Duodenal mucosa (tissue), 2 donors: ENCODE measurements around the gene CDON.
A peak's percentile ranks its signal among the peaks of the same experiment; 100 is the strongest.

ENCODE experiments used
- H3K27ac ChIP-seq: one replicate; pipeline ENCODE4 v1.7.0; 2013; ENCODE audit warnings: low read depth, low read length
- H3K27me3 ChIP-seq, 2 donors: one replicate each; pipeline ENCODE4 v1.7.0; 2013; ENCODE audit warnings: low read length in 2 of 2, control low read depth in 1 of 2; ENCODE audit not compliant: insufficient read depth in 2 of 2, control insufficient read depth in 1 of 2
- H3K36me3 ChIP-seq, 2 donors: one replicate each; pipeline ENCODE4 v1.7.0; 2013; ENCODE audit warnings: low read length in 2 of 2, control low read depth in 1 of 2; ENCODE audit not compliant: insufficient read depth in 2 of 2, control insufficient read depth in 1 of 2
- H3K4me1 ChIP-seq, 2 donors: one replicate each; pipeline ENCODE4 v1.7.0; 2013; ENCODE audit warnings: low read length in 2 of 2, control low read depth in 1 of 2; ENCODE audit not compliant: insufficient read depth in 2 of 2, control insufficient read depth in 1 of 2
- H3K4me3 ChIP-seq, 2 donors: one replicate each; pipeline ENCODE4 v1.7.0; 2013; ENCODE audit warnings: low read length in 2 of 2, low read depth in 1 of 2
- H3K9ac ChIP-seq, 2 donors: one replicate each; pipeline ENCODE4 v1.7.0; 2013; ENCODE audit warnings: low read length in 2 of 2, low read depth in 1 of 2
- H3K9me3 ChIP-seq, 2 donors: one replicate each; pipeline ENCODE4 v1.7.0; 2013; ENCODE audit warnings: low read length in 2 of 2, control low read depth in 1 of 2; ENCODE audit not compliant: control insufficient read depth in 1 of 2

Gene CDON

DNA sequence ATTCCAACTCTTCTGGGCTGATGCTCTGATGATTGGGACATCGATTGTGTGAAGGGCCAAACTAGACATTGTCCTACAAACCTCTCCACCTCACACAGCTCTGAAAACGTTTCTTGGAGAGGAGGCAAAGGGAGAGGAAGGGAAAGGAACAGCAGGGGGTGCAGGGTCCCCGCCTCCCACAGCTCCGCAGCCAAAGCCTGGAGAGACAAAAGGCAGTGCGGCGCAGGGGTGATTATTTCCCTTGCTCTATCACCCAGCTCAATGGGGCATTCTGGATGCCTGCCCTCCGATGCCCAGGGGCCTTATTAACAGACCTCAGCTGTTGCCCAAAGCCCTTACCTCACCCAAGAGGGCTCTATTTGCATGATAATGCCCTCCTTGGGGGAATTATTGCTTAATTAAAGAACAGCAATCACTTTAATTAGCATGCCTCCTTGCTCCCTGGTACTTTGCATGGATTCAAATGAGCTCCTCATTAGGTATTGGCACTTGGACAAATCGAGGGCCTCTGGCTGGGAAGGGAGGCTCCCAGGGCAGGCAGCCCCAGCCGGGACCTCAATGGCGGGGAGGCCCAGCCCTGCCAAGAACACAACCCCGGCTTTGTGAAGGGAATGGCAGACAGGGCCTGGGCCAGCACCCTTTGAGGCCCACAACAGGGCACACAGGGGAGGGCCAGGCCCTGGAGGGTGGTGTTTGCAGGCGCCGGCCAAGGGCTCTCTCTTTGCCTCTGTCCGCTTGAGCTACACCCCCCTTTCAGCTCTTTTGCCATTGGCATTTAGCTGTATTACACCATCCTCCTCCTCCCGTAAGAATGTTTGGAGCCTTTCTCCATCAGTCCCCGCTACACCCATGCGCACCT is 19.8 kb upstream of the CDON start:
- Histone ChIP-seq H3K9ac (no peak overlapping the region), H3K4me3 (no peak overlapping the region), H3K27me3 (no peaks in the 10 kb centered on the region), H3K27ac (no peak overlapping the region), H3K9me3 (no peaks in the 10 kb centered on the region), H3K36me3 (no peaks in the 10 kb centered on the region), H3K4me1 (no peaks in the 10 kb centered on the region)

DNA sequence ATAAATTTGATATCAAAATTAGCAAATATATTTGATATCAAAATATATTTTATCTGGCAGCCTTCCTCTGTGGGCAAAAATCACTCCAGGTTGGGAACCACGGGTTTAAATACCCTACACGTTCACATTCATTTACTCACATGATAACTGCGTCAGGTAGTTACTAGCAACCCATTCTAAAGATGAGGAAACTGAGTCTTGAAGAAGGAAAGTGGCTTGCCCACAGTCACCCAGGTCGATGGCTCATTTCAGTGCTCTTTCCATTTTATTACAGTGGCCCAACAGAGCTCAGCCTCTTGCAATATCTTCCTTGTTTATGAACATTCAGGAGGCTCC is 19.2 kb upstream of the CDON start:
- H3K27me3 ChIP-seq, result no peaks in the 10 kb centered on the region
- no peaks in the 10 kb centered on the region for H3K4me1 ChIP-seq
- H3K27ac ChIP-seq, result no peak overlapping the region
- H3K36me3 ChIP-seq, result no peaks in the 10 kb centered on the region
- no peak overlapping the region for H3K4me3 ChIP-seq
- H3K9me3 ChIP-seq, result no peaks in the 10 kb centered on the region
- H3K9ac ChIP-seq, result no peak overlapping the region

- Histone ChIP-seq H3K9ac (no peak overlapping the region), H3K4me1 (no peaks in the 10 kb centered on the region), H3K27me3 (peaks cover 0 to 3% of the 10 kb centered on the region in 2 donors), H3K36me3 (no peaks in the 10 kb centered on the region), H3K4me3 (no peak overlapping the region), H3K27ac (no peak overlapping the region), H3K9me3 (no peaks in the 10 kb centered on the region)
These were observed 17.7 kb upstream of the CDON start for GRCh38 chr11:126080161-126080941.

- H3K36me3 ChIP-seq, result no peaks in the 10 kb centered on the region
- no peaks in the 10 kb centered on the region for H3K4me1 ChIP-seq
- peaks cover 0 to 3% of the 10 kb centered on the region in 2 donors for H3K27me3 ChIP-seq
- H3K4me3 ChIP-seq, result no peak overlapping the region
- no peak overlapping the region for H3K27ac ChIP-seq
- H3K9me3 ChIP-seq, result no peaks in the 10 kb centered on the region
- no peak overlapping the region for H3K9ac ChIP-seq
These were observed 17.0 kb upstream of the CDON start for GRCh38 chr11:126079621-126080124.

- no peak overlapping the region for H3K27ac ChIP-seq
- peaks cover 0 to 3% of the 10 kb centered on the region in 2 donors for H3K27me3 ChIP-seq
- no peak overlapping the region for H3K9ac ChIP-seq
- H3K4me1 ChIP-seq, result peaks cover 0 to 9% of the 10 kb centered on the region in 2 donors
- no peak overlapping the region for H3K4me3 ChIP-seq
- H3K9me3 ChIP-seq, result no peaks in the 10 kb centered on the region
- H3K36me3 ChIP-seq, result no peaks in the 10 kb centered on the region
These were observed 14.0 kb upstream of the CDON start for GRCh38 chr11:126076641-126077040.

GRCh38 chr11:126072801-126073594 is 10.3 kb upstream of the CDON start:
- no peaks in the 10 kb centered on the region for H3K9me3 ChIP-seq
- H3K4me1 ChIP-seq, result peaks cover 0 to 13% of the 10 kb centered on the region in 2 donors
- no peak overlapping the region for H3K4me3 ChIP-seq
- no peak overlapping the region for H3K27ac ChIP-seq
- H3K9ac ChIP-seq, result no peak overlapping the region
- no peaks in the 10 kb centered on the region for H3K36me3 ChIP-seq
- H3K27me3 ChIP-seq, result peaks cover 3% of the 10 kb centered on the region in 2 donors

- Histone ChIP-seq H3K36me3 (no peaks in the 10 kb centered on the region), H3K27ac (no peak overlapping the region), H3K9ac (no peak overlapping the region), H3K27me3 (peaks cover 3% of the 10 kb centered on the region in 2 donors), H3K9me3 (no peaks in the 10 kb centered on the region), H3K4me1 (peaks cover 0 to 13% of the 10 kb centered on the region in 2 donors), H3K4me3 (no peak overlapping the region)
These were observed 9.6 kb upstream of the CDON start for GRCh38 chr11:126072141-126072741.

GRCh38 chr11:126063507-126063852 is 814 bp upstream of the CDON start:
- Histone ChIP-seq H3K4me3 (peak overlapping the region; percentile 48 to 56), H3K27ac (no peak overlapping the region), H3K27me3 (peaks cover 2 to 6% of the 10 kb centered on the region in 2 donors), H3K9me3 (no peaks in the 10 kb centered on the region), H3K4me1 (peaks cover 6 to 11% of the 10 kb centered on the region in 2 donors), H3K36me3 (no peaks in the 10 kb centered on the region), H3K9ac (peak overlapping the region in 1 of 2 donors; percentile 65)

DNA sequence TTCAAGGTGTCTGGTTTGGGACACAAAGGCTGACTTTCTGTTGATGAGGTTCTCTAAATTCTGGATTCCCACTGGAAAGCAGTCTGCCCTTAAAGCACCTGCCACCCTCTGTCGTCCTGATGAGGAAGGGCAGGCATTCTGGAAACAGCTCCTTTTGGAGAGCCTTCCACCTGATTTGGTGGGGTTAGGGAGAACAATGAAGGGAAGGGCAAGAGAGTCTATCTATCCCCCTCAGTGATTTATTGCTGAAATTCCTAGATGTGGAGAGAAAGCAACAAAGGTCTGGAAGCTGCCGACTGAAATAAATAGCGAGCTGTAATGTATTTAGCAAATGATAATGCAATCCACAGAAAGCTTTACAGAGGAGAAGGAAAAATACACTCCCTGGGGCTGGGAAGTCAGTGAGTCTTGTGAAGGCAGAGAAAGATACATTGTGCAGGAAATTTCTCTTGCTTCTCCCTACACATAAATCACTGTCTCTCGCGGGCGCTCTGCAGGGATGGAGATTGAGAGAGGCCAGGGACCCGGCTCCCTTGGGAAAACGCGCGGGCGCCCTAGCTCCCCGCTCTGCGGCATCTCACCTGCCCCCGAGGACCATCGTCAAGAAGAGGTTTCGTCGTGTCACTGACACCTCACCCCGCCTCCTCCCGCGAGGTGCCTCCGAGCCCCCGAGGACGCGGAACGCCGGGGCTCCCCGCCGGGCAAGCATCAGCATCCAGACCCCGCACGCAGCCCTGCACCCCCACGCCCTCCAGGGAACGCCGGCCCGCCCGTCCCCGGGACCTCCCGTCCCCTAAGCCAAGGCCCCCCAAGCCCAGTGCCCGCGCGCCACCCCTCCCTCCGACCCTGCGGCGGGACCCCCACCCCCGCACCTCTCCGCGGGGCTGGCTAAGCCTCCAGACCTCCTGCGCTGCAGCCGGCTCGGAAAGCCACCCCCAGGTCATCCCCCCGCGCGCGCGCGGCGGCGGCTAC is 673 bp downstream of the CDON start:
- Histone ChIP-seq H3K9ac (peak overlapping the region in 1 of 2 donors; percentile 48), H3K27ac (no peak overlapping the region), H3K36me3 (no peaks in the 10 kb centered on the region), H3K4me3 (peak overlapping the region; percentile 57 to 78), H3K27me3 (peaks cover 2 to 18% of the 10 kb centered on the region in 2 donors), H3K4me1 (peaks cover 6 to 11% of the 10 kb centered on the region in 2 donors), H3K9me3 (no peaks in the 10 kb centered on the region)
